Stimulated activated CD8-positive, alpha-beta memory T cell treated with anti-CD3 and anti-CD28 coated beads, Interleukin-4, amount 100 ng/mL, for 48 hours (primary cell): Measurements from ENCODE around the gene FAM217A.
A peak's percentile ranks its signal among the peaks of the same experiment; 100 is the strongest.

Experiments used
- DNase-seq: peaks from one replicate; pipeline ENCODE4 v3.0.0-alpha.2; 2020

Gene FAM217A

DNA sequence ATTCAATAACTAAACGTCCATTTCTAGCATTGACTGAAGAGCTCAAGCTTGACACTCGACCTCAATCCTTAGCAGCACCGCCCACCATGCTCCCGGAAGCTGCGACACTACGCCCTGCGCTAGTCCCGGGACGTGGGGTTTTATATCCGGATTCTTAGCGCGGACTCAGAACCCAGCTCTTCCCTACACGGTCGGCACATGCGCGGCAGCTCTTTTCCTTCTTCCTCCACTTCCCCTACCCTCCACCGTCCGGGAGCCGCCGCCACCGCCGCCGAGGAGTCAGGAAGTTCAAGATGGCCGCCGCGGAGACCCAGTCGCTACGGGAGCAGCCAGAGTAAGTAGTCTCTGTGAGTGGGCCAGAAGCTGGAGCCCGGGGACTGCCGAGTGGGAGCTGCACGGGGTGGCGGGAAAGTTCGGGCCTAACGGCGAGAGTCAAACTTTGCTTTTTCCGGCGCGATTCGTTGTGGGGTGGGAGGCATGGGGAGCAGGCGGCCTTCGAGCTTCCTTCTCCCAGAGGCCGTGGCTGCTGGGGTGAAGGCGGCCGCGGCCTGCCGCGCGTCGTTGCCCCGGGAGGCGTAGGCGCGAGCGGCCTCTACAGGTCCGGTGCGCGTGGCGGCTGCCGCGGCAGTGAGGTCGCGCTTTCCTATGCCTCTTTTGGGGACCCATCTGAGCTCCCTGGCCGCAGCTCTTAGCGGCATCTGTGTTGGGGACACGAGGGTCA is 57.6 kb downstream of the FAM217A start:
- DNase-seq: peak; percentile 92

DNA sequence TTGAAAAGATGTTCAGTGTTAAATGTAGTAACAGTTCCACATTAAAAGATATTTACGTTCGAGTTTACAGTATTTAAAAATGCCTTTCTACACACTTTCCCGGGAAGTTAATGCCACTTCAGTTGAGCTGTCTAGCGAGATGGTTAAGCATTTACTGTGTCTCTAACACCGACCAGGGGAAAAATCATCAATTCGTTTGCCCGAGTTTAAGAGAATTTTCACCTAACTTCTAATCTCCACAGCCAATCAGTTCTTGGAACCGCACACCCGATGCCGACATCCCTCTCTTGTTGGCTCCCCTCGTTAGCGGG is 58.2 kb downstream of the FAM217A start:
- DNase-seq: no peak

DNA sequence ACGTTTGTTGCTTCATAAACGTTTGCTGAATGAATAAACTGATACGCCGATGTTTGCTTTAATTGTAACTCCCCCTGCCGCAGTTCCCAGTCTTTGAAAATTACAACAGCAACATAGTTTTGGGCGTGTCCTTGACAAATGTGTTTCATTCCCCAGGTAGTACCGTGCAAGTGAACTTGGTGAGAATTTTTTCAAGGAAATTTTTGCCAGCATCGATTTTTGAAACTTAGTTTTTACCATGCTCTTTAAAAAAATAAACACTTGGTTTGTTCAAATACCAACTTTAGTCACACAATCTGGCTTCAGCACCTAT is 60.1 kb downstream of the FAM217A start:
- no peak for DNase-seq
